DOHH2 (cell line): ENCODE results near the gene RHCG.

Experiments used
- H3F3A ChIP-seq: fragments of 200-600 bp; sonication (generic), shearing (Covaris generic); 2 replicates; pipeline ENCODE4 v1.6.0; 2016; ENCODE audit warnings: antibody characterized with exemption, mild to moderate bottlenecking; ENCODE audit not compliant: control insufficient read depth, insufficient read depth
- H3K27ac ChIP-seq: fragments of 200-600 bp; sonication (generic); 2 replicates; pipeline ENCODE4 v1.5.1; 2014; ENCODE audit warnings: low read depth, mild to moderate bottlenecking, low read length, moderate library complexity
- H3K27me3 ChIP-seq: fragments of 200-600 bp; sonication (generic); 2 replicates; pipeline ENCODE4 v1.6.1; 2014; ENCODE audit warnings: mild to moderate bottlenecking, low read length, mixed read lengths; ENCODE audit not compliant: control insufficient read depth
- H3K36me3 ChIP-seq: fragments of 200-600 bp; sonication (generic); 2 replicates; pipeline ENCODE4 v1.6.1; 2014; ENCODE audit warnings: mild to moderate bottlenecking, low read length, moderate library complexity, mixed read lengths; ENCODE audit not compliant: control insufficient read depth
- H3K4me1 ChIP-seq: fragments of 200-600 bp; sonication (generic); 2 replicates; pipeline ENCODE4 v1.6.1; 2014; ENCODE audit warnings: mild to moderate bottlenecking, low read length, mixed read lengths; ENCODE audit not compliant: control insufficient read depth
- H3K4me2 ChIP-seq: fragments of 200-600 bp; sonication (generic); 2 replicates; pipeline ENCODE4 v1.6.0; 2014; ENCODE audit warnings: mild to moderate bottlenecking, low read length, moderate library complexity
- H3K4me3 ChIP-seq: fragments of 200-600 bp; sonication (generic); 2 replicates; pipeline ENCODE4 v1.5.1; 2014; ENCODE audit warnings: mild to moderate bottlenecking, low read length, mixed read lengths
- H3K79me2 ChIP-seq: fragments of 200-600 bp; sonication (generic); 2 replicates; pipeline ENCODE4 v1.6.1; 2014; ENCODE audit warnings: mild to moderate bottlenecking, low read length, mixed read lengths; ENCODE audit not compliant: control insufficient read depth
- H3K9me2 ChIP-seq: fragments of 200-600 bp; sonication (generic); replicated peaks from 2 replicates; pipeline ENCODE4 v1.6.1; 2014; ENCODE audit warnings: mild to moderate bottlenecking, low read length, mixed read lengths; ENCODE audit not compliant: control insufficient read depth
- H3K9me3 ChIP-seq: fragments of 200-600 bp; sonication (generic); 2 replicates; pipeline ENCODE4 v1.6.1; 2014; ENCODE audit warnings: antibody characterized with exemption, low read length, mixed read lengths; ENCODE audit not compliant: control insufficient read depth, insufficient read depth
- H4K20me1 ChIP-seq: fragments of 200-600 bp; sonication (generic); 2 replicates; pipeline ENCODE4 v1.6.0; 2014; ENCODE audit warnings: low read depth, mild to moderate bottlenecking, antibody characterized with exemption, low read length, moderate library complexity; ENCODE audit not compliant: control insufficient read depth, insufficient read depth
- CTCF ChIP-seq: fragments of 200-600 bp; sonication (generic); IDR thresholded peaks from one replicate; pipeline ENCODE4 v1.5.1; 2014; ENCODE audit warnings: antibody characterized with exemption, mild to moderate bottlenecking, low read depth, low read length; ENCODE audit not compliant: poor library complexity, severe bottlenecking
- EZH2phosphoT487 ChIP-seq: fragments of 200-600 bp; sonication (generic); IDR thresholded peaks from 2 replicates; pipeline ENCODE4 v1.6.1; 2017; ENCODE audit warnings: borderline replicate concordance, mild to moderate bottlenecking, antibody characterized with exemption, low read length, moderate library complexity, mixed read lengths

Gene RHCG

GRCh38 chr15:89482139-89482538, 14.2 kb downstream of the RHCG start:
- Histone ChIP-seq H3F3A (no peaks in the 10 kb centered on the region), H3K27ac (no peak overlapping the region), H3K36me3 (no peaks in the 10 kb centered on the region), H3K79me2 (no peaks in the 10 kb centered on the region), H3K4me3 (no peak overlapping the region), H3K9me2 (no peaks in the 10 kb centered on the region), H3K4me2 (no peak overlapping the region), H4K20me1 (no peaks in the 10 kb centered on the region), H3K4me1 (no peaks in the 10 kb centered on the region), H3K9me3 (no peaks in the 10 kb centered on the region), H3K27me3 (peaks cover 19% of the 10 kb centered on the region)
- TF ChIP-seq CTCF (no peak), EZH2phosphoT487 (no peak)

GRCh38 chr15:89480505-89480904, 15.9 kb downstream of the RHCG start:
- Histone ChIP-seq H3K27ac (no peak overlapping the region), H3F3A (no peaks in the 10 kb centered on the region)

GRCh38 chr15:89479173-89479572, 17.2 kb downstream of the RHCG start:
- peaks cover 6% of the 10 kb centered on the region; the same call in 1 of the 2 replicates for H3K4me1 ChIP-seq
- no peak for TF ChIP-seq CTCF
- no peak for TF ChIP-seq EZH2phosphoT487
- H3K9me2 ChIP-seq: no peaks in the 10 kb centered on the region
- H3K27me3 ChIP-seq: peaks cover 6% of the 10 kb centered on the region
- no peaks in the 10 kb centered on the region for H3K79me2 ChIP-seq
- no peaks in the 10 kb centered on the region for H4K20me1 ChIP-seq
- H3F3A ChIP-seq: no peaks in the 10 kb centered on the region
- H3K4me3 ChIP-seq: no peak overlapping the region
- H3K27ac ChIP-seq: no peak overlapping the region
- no peak overlapping the region for H3K4me2 ChIP-seq
- no peaks in the 10 kb centered on the region for H3K9me3 ChIP-seq
- H3K36me3 ChIP-seq: no peaks in the 10 kb centered on the region

More at GRCh38 chr15:89480505-89480904, 15.9 kb downstream of the RHCG start:
- Histone ChIP-seq H3K4me1 (no peaks in the 10 kb centered on the region), H3K36me3 (no peaks in the 10 kb centered on the region), H3K4me2 (no peak overlapping the region), H3K4me3 (no peak overlapping the region), H3K9me2 (no peaks in the 10 kb centered on the region), H3K27me3 (peaks cover 11% of the 10 kb centered on the region), H3K9me3 (no peaks in the 10 kb centered on the region), H4K20me1 (no peaks in the 10 kb centered on the region), H3K79me2 (no peaks in the 10 kb centered on the region)
- TF ChIP-seq EZH2phosphoT487: no peak
- TF ChIP-seq CTCF: no peak
